NCI-H1930 (cell line): ENCODE measurements around the gene SHC2.
A peak's percentile ranks its signal among the peaks of the same experiment; 100 is the strongest.
"Not testable (repeated sequence)": the region's sequence is repeated elsewhere in the genome, so short reads cannot be mapped to it uniquely, and the experiment has no call there.

ENCODE experiments used
- DNase-seq, 2 experiments: peaks; one replicate each; lab custom pipeline; 2025; lab: John Stamatoyannopoulos, UW

The SHC2 gene

GRCh38 chr19:468587-469256, 7.9 kb upstream of the SHC2 start:
- DNase-seq, result no peak

DNA sequence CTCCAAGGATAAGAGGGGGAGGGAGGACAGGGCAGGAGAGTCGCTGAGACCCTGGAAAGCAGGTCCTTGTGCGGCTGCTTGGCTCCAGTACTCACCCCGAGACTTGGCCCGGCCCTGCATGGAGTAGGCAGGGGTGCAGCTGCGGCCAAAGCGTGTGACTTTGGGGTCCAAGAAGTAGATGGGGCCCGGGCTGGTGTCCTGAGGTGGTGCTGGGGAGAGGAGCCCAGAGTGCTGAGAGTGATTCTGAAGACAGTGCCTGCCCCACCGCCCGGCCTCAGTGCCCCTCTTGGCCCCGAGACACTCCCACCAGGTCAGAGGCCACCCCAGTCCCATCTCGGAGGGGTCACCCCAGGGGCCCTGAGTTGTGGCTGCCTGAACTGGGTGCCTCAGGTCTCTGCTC, 6.7 kb upstream of the SHC2 start:
- DNase-seq, result no peak

GRCh38 chr19:465056-465816, 4.4 kb upstream of the SHC2 start:
- DNase-seq, result no peak

GRCh38 chr19:464208-464545, 3.3 kb upstream of the SHC2 start:
- DNase-seq, result no peak

GRCh38 chr19:463483-464207, 2.8 kb upstream of the SHC2 start:
- no peak for DNase-seq

DNA sequence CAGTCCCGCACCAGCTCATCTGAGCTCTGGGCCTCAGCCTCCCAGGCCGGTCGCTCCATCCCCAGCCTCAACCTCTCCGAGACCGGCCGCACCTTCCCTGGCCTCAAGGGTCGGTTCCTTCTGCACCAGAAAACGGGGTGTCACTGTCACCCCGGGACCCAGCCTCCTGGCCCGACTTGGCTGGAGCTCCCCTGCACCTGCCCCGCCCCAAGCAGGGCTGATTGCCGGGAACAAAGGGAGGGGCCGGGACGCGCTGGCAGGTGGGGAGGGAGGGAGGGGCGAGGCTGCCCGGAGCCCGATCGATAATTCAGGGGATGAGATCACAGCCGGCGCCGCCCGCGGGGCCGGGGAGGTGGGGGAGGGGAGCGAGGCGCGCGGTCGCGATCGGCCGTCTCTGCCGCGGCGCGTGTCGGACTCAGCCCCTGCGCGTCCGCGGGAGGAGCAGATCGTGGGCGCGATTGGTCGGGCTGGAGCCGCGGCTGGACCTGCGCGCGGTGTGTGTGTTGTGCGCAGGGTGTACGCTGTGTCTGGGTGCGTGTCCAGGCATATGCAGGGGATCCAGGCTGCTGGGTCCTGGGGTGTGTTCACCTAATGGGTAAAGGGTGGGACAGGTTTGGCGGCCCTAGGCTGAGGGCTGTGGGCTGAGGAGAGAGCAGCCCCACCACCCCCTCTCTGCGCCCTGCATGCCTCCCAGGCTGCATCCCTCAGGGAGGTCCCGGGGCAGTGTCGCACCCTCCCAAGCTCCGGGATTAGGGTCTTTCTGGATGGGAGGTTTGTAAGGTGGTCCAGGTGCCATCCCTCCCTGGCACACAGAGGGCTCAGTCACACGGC, 1.1 kb upstream of the SHC2 start:
- DNase-seq, result peak; percentile 32 to 51

- DNase-seq, result peak; percentile 9 to 66
These were observed 915 bp downstream of the SHC2 start for GRCh38 chr19:459724-460511.

GRCh38 chr19:458091-459042, 2.5 kb downstream of the SHC2 start:
- DNase-seq, result no peak

- DNase-seq, result no peak
These were observed 3.2 kb downstream of the SHC2 start for GRCh38 chr19:457636-458035.

GRCh38 chr19:456547-457110, 4.2 kb downstream of the SHC2 start:
- DNase-seq, result no peak

DNA sequence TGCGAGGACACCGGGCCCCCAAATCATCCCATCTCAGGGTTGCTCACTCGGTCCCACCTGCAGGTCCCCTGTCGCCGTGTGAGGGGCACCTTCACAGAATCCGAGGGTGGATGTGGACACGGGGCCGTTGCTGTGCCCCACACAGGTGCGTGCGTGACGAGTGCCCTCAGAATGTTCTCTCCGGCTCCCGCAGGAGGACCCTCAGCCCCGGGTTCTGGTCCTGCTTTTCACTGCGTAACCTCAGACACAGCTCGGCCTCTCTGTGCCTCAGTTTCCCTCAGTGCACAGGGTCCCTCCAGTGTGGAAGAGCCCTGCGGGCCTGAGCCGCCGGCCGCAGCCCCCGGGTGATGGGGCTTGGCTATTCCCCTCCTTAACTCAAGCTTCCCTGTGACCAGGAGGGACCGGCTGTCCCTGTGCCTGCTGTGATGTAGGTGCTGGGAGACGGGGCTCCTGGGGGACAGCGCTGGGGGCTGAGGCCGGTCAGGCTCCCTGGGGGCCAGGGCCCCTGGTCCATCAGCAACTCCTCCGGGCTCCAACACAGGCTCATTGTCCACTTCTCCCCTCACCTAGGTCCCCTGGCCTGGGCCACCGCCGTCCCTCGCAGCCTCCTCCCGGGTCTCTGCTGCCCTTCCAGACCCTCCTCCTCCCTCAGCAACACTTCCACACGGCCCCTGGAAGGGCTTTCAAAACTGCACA, 4.8 kb downstream of the SHC2 start:
- no peak for DNase-seq

DNA sequence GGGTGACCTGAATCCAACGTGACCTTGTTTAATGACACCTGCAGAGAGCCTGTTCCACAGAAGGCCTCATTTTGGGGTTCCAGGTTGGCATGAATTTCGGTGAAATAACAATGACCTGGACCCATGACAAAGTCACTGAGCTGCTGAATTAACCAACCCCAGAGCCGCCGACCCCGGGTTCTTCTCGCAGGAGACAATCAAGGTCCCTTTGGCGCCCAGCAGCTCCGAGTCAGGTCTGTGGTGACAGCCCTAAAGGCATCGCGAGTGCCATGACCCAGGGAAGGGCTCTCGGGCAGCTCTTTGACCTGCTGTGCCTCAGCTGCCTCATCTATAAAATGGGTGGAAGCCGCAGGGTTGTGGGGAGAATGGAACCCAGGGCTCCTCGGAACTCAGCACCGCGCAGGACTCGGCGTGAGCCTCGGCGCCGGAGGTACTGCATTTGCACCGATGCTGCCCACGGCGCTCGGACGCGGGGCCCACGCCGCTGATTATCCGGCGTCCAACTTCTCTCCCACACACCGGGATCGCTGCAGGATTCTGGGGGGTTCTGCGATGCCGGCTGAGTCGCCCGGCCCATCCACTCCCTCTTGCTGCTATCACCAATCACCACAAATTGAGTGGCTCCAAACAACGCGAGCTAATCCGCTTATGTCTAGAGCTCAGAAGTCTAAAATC, 5.7 kb downstream of the SHC2 start:
- DNase-seq, result no peak

- DNase-seq, result no peak
These were observed 7.2 kb downstream of the SHC2 start for GRCh38 chr19:453606-454005.

GRCh38 chr19:452829-453228, 8.0 kb downstream of the SHC2 start:
- DNase-seq, result no peak

DNA sequence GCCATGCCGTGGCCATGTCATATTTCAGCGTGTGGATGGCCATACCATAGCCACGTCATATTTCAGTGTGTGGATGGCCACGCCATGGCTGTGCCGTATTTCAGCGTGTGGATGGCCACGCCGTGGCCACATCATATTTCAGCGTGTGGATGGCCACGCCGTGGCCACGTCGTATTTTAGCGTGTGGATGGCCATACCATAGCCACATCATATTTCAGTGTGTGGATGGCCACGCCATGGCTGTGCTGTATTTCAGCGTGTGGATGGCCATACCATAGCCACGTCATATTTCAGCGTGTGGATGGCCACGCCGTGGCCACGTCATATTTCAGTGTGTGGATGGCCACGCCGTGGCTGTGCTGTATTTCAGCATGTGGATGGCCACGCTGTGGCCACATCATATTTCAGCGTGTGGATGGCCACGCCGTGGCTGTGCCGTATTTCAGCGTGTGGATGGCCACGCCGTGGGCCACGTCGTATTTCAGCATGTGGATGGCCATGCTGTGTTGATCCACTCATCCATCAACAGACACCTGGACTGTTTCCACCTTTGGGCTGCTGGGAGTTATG, 9.8 kb downstream of the SHC2 start:
- DNase-seq, result not testable (repeated sequence)

GRCh38 chr19:449916-450315, 10.9 kb downstream of the SHC2 start:
- no peak for DNase-seq

DNA sequence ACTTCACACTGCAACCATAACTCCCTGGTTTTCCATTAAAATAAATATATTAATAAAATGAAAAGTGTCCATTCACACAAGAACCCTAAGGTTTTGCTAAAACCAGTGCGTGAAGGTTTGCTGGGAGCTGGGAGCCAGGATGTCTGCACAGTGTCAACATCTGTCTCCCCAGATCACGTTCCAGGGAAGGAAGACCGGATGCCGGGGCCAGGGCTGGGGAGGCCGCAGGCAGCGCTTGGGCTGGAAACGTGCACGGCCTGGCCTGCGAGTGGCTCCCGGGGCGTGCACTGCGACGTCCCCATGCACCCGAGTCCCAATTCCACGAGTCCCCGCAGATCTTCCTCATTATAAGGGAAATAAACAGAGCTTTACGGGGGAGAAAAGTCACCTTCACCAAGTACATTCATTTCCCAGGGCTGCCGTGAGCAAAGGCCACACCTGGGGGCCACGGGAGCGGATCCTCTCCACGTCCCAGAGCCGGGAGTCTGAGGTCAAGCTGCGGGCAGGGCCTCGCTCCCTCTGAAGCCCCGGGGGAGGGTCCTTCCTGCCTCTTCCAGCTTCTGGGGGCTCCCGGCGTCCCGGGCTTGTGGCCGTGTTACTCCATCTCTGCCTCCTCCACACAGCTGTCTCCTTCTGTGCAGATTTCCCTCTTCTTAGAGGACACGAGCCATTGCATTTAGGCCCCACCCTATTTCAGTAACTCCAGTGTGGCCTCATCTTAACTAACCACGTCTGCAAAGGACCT, 12.8 kb downstream of the SHC2 start:
- no peak for DNase-seq

- DNase-seq, result no peak
These were observed 13.8 kb downstream of the SHC2 start for GRCh38 chr19:447064-447426.
